HepG2 (cell line): ENCODE data around the gene EIF4E. TPM values are rescaled to one million over a fixed set of nuclear protein-coding genes. Genes with fewer than 3 reads are reported as not detected.
A peak's percentile ranks its signal among the peaks of the same experiment; 100 is the strongest.

Experiments used
- ATAC-seq: fragments of 200-7000 bp; cut with Tn5 transposase; 3 replicates; pipeline ENCODE4 v1.9.1; 2020; ENCODE audit warnings: mild to moderate bottlenecking, moderate library complexity
- BruUV-seq: library from RNA; stranded (reverse); fragments of 400-500 nt; replicated peaks from 2 replicates; lab custom pipeline; 2021; lab: Mats Ljungman, UMichigan
- CTCF ChIA-PET: fragments of 300-600 bp; formaldehyde crosslinking; extraction: SDS; loops from one replicate; lab custom pipeline; 2021; ENCODE audit warnings: low total read pairs, inconsistent platforms, low intra/inter-chr PET ratio; lab: Yijun Ruan, JAX
- POLR2A ChIA-PET: fragments of 350-600 bp; sonication (Branson Sonifier 250); formaldehyde crosslinking; loops from one replicate; lab custom pipeline; 2020; ENCODE audit warnings: antibody characterized with exemption, inconsistent platforms; lab: Yijun Ruan, JAX
- DNase-seq: peaks from one replicate; pipeline ENCODE4 v3.0.0-alpha.2; 2015; ENCODE audit warnings: low spot score
- FAIRE-seq: peaks from 3 replicates; lab custom pipeline; 2011; peaks lifted over from hg19 to GRCh38; lab: Jason Lieb, UNC
- H2AFZ ChIP-seq: one replicate; pipeline ENCODE4 v1.6.1; 2011; ENCODE audit warnings: low read length, inconsistent platforms
- H3K27ac ChIP-seq: fragments of 300-600 bp; 3 replicates; pipeline ENCODE4 v1.8.0; 2011; ENCODE audit warnings: mixed run types, mild to moderate bottlenecking, mixed read lengths, low read length, inconsistent platforms; ENCODE audit not compliant: insufficient read depth; ENCODE audit errors: extremely low read length
- H3K27me3 ChIP-seq, 2 experiments: fragments of 200-600 bp in 1 of 2; 2 replicates in 1 of 2; 3 replicates in 1 of 2; pipeline versions ENCODE4 v1.6.0 to v1.8.0; 2011; ENCODE audit warnings: low read length in 2 of 2, mild to moderate bottlenecking in 2 of 2, moderate library complexity in 2 of 2, inconsistent platforms in 1 of 2; ENCODE audit not compliant: insufficient read depth in 2 of 2, control insufficient read depth in 1 of 2
- H3K36me3 ChIP-seq, 2 experiments: fragments of 200-600 bp in 1 of 2; replicated peaks in 1 of 2; 2 replicates in 1 of 2; 3 replicates in 1 of 2; pipeline versions ENCODE4 v1.5.1 to v1.8.0; 2011; ENCODE audit warnings: low read length in 2 of 2, inconsistent platforms in 1 of 2; ENCODE audit not compliant: insufficient read depth in 2 of 2, control insufficient read depth in 1 of 2
- H3K4me1 ChIP-seq: 2 replicates; pipeline ENCODE4 v1.5.1; 2012; ENCODE audit warnings: low read length, inconsistent platforms; ENCODE audit not compliant: insufficient read depth
- H3K4me2 ChIP-seq: 2 replicates; pipeline ENCODE4 v1.6.0; 2011; ENCODE audit warnings: low read depth, low read length, inconsistent platforms
- H3K4me3 ChIP-seq, 3 experiments: fragments of 200-600 bp in 1 of 3; sonication (generic), shearing (Covaris generic) in 1 of 3; replicated peaks in 1 of 3; 2 replicates each; pipeline ENCODE4 v1.5.1; 2011 to 2016; ENCODE audit warnings: low read length in 3 of 3, inconsistent platforms in 2 of 3, low read depth in 2 of 3, mild to moderate bottlenecking in 2 of 3, control low read depth in 1 of 3, mixed read lengths in 1 of 3; ENCODE audit not compliant: insufficient read depth in 1 of 3
- H3K79me2 ChIP-seq: one replicate; pipeline ENCODE4 v1.6.1; 2011; ENCODE audit warnings: low read length, inconsistent platforms; ENCODE audit not compliant: insufficient read depth
- H3K9ac ChIP-seq: 2 replicates; pipeline ENCODE4 v1.6.0; 2011; ENCODE audit warnings: mild to moderate bottlenecking, low read depth, low read length, inconsistent platforms; ENCODE audit not compliant: insufficient read depth
- H3K9me3 ChIP-seq: 2 replicates; pipeline ENCODE4 v1.5.1; 2012; ENCODE audit warnings: mild to moderate bottlenecking, low read length
- H4K20me1 ChIP-seq: 2 replicates; pipeline ENCODE4 v1.6.0; 2011; ENCODE audit warnings: inconsistent platforms, mild to moderate bottlenecking, low read length, moderate library complexity; ENCODE audit not compliant: insufficient read depth
- ARNT ChIP-seq: fragments of 450-650 bp; IDR thresholded peaks from 2 replicates; pipeline ENCODE4 v1.6.1; 2017
- DR1 ChIP-seq: sonication (generic); formaldehyde crosslinking; IDR thresholded peaks from 2 replicates; pipeline ENCODE4 v1.8.0; 2021; ENCODE audit warnings: mild to moderate bottlenecking, missing genetic modification reagents, inconsistent platforms
- GLI4 ChIP-seq: sonication (generic); formaldehyde crosslinking; IDR thresholded peaks from 2 replicates; pipeline ENCODE4 v1.5.1; 2020; ENCODE audit warnings: missing genetic modification reagents, mild to moderate bottlenecking, moderate library complexity, borderline replicate concordance
- KDM4B ChIP-seq: sonication (generic); formaldehyde crosslinking; IDR thresholded peaks from 2 replicates; pipeline ENCODE4 v1.4.0; 2020; ENCODE audit warnings: missing genetic modification reagents
- POLR2AphosphoS2 ChIP-seq: IDR thresholded peaks from 2 replicates; pipeline ENCODE4 v1.6.1; 2011; ENCODE audit warnings: low read depth, low read length, improper control_type of control experiment
- PRDM15 ChIP-seq: sonication (generic); formaldehyde crosslinking; IDR thresholded peaks from 2 replicates; pipeline ENCODE4 v1.4.0; 2020; ENCODE audit warnings: missing genetic modification reagents
- RNF2 ChIP-seq: fragments of 450-650 bp; conservative IDR thresholded peaks from 2 replicates; pipeline ENCODE4 v1.6.1; 2016; ENCODE audit warnings: low read depth
- SPEN ChIP-seq: sonication (generic); formaldehyde crosslinking; IDR thresholded peaks from 2 replicates; pipeline ENCODE4 v1.5.1; 2020; ENCODE audit warnings: low read depth, mild to moderate bottlenecking, missing genetic modification reagents
- STAT6 ChIP-seq: sonication (generic); formaldehyde crosslinking; IDR thresholded peaks from 2 replicates; pipeline ENCODE4 v1.4.0; 2020; ENCODE audit warnings: missing genetic modification reagents, mild to moderate bottlenecking, borderline replicate concordance
- TP53 ChIP-seq: sonication (generic); formaldehyde crosslinking; conservative IDR thresholded peaks from 2 replicates; pipeline ENCODE4 v1.4.0; 2020; ENCODE audit warnings: missing genetic modification reagents
- TSC22D2 ChIP-seq: sonication (generic); formaldehyde crosslinking; IDR thresholded peaks from 2 replicates; pipeline ENCODE4 v1.5.1; 2020; ENCODE audit warnings: missing genetic modification reagents, mild to moderate bottlenecking, borderline replicate concordance
- ZNF124 ChIP-seq: sonication (generic); formaldehyde crosslinking; IDR thresholded peaks from 2 replicates; pipeline ENCODE4 v1.4.0; 2020; ENCODE audit warnings: missing genetic modification reagents
- ZNF543 ChIP-seq: sonication (generic); formaldehyde crosslinking; IDR thresholded peaks from 2 replicates; pipeline ENCODE4 v1.4.0; 2020; ENCODE audit warnings: mild to moderate bottlenecking, missing genetic modification reagents
- ZNF775 ChIP-seq: sonication (generic); formaldehyde crosslinking; IDR thresholded peaks from 2 replicates; pipeline ENCODE4 v1.4.0; 2020; ENCODE audit warnings: missing genetic modification reagents, mild to moderate bottlenecking, moderate library complexity, borderline replicate concordance
- ZSCAN22 ChIP-seq: sonication (generic); formaldehyde crosslinking; IDR thresholded peaks from 2 replicates; pipeline ENCODE4 v1.4.0; 2020; ENCODE audit warnings: mild to moderate bottlenecking, missing genetic modification reagents
- WGBS: methylation state at CpG from one replicate; pipeline ENCODE4 v1.1.6; 2017; ENCODE audit warnings: low lambda C conversion rate; 5-methylcytosine and 5-hydroxymethylcytosine counted together
- in situ Hi-C: cut with HindIII; loops from 2 replicates; pipeline ENCODE4 v1.10.0; 2017; ENCODE audit warnings: low pct_unique_long_range_greater_than_20kb; ENCODE audit not compliant: extremely low pct_ligation_motif_present
- intact Hi-C: fragments of 100-400 bp; cut with micrococcal nuclease; formaldehyde crosslinking; loops from one replicate; pipeline ENCODE4 v1.10.0; 2022; ENCODE audit not compliant: unreplicated experiment
- polyA plus RNA-seq, 8 experiments: library from polyadenylated mRNA; depleted of rRNA in 3 of 8; stranded (reverse) in 7 of 8; unstranded in 1 of 8; fragments of >200 nt; fragmentation: Illumina TruSeq in 4 of 8; extraction: Trizol in 4 of 8; gene quantifications; 2 replicates each; pipeline versions ENCODE4 v1.2.1 to v1.2.3, GENCODE V29; 2011 to 2016; ENCODE audit warnings: low read depth in 4 of 8, missing spikeins in 1 of 8, mixed read lengths in 1 of 8; ENCODE audit not compliant: insufficient read depth in 1 of 8
- total RNA-seq, 5 experiments: library from RNA; depleted of rRNA; stranded (reverse); fragments of >200 nt; fragmentation: Illumina TruSeq; extraction: Trizol; gene quantifications; 2 replicates each; pipeline ENCODE4 v1.2.3, GENCODE V29; 2016; ENCODE audit warnings: low read depth in 1 of 5
- TF ChIP-seq, protein P1 (sequence below): sonication (generic); formaldehyde crosslinking; IDR thresholded peaks from 2 replicates; pipeline ENCODE4 v1.5.1; 2020; ENCODE audit warnings: missing genetic modification reagents, mild to moderate bottlenecking, borderline replicate concordance

EIF4E gene
- total and polyA plus RNA-seq, 2 of the 13 experiments (the other 11 are each of a cell fraction or from before 2014, with no cell fraction given): 50.8 to 194 TPM

DNA sequence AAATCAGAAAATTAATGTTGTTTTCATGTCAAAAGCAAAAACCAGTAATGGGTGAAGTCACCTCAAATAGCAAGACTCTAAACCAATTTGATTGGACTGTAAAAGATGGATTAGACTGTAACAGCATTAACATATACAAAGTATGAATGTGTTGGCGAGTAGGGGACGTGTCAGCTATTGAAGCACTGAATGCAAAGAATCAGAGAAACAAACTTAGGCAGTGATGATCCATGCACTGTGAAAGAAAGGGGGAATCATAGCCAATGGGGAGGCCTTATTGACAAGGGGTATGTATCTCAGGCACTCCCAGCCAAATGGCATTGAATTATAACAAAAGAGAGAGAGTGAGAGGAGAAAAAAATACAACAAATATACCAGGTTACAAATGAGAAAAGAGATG lies 30.5 kb upstream of the EIF4E start (continued):
- TF ChIP-seq ZSCAN22 (CRISPR knock-in tag) (no peak), ZNF775 (CRISPR knock-in tag) (no peak), ZNF124 (no peak)
- TF ChIP-seq, protein P1, sequence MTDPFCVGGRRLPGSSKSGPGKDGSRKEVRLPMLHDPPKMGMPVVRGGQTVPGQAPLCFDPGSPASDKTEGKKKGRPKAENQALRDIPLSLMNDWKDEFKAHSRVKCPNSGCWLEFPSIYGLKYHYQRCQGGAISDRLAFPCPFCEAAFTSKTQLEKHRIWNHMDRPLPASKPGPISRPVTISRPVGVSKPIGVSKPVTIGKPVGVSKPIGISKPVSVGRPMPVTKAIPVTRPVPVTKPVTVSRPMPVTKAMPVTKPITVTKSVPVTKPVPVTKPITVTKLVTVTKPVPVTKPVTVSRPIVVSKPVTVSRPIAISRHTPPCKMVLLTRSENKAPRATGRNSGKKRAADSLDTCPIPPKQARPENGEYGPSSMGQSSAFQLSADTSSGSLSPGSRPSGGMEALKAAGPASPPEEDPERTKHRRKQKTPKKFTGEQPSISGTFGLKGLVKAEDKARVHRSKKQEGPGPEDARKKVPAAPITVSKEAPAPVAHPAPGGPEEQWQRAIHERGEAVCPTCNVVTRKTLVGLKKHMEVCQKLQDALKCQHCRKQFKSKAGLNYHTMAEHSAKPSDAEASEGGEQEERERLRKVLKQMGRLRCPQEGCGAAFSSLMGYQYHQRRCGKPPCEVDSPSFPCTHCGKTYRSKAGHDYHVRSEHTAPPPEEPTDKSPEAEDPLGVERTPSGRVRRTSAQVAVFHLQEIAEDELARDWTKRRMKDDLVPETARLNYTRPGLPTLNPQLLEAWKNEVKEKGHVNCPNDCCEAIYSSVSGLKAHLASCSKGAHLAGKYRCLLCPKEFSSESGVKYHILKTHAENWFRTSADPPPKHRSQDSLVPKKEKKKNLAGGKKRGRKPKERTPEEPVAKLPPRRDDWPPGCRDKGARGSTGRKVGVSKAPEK (CRISPR knock-in tag): no peak

- in situ Hi-C loops (no loop called here), intact Hi-C loops (no loop called here)
- Histone ChIP-seq H3K9me3 (no peaks in the 10 kb centered on the region), H3K27me3 (no peaks in the 10 kb centered on the region), H2AFZ (no peak overlapping the region), H4K20me1 (no peaks in the 10 kb centered on the region), H3K4me1 (no peaks in the 10 kb centered on the region), H3K4me2 (0 out of 2 replicates have a peak overlapping the region, but pooled peaks have one; percentile 15), H3K36me3 (no peaks in the 10 kb centered on the region), H3K9ac (no peak overlapping the region), H3K79me2 (no peaks in the 10 kb centered on the region), H3K4me3 (no peak overlapping the region), H3K27ac (no peak overlapping the region)
- BruUV-seq: no TSS peak
- 48% methylated on average over 2 of the region's 2 CpGs for WGBS
- ChIA-PET CTCF (no interaction called here), POLR2A (no interaction called here)
- no peak for ATAC-seq
- TF ChIP-seq TP53 (CRISPR knock-in tag) (no peak), SPEN (no peak), PRDM15 (CRISPR knock-in tag) (no peak), RNF2 (no peak), STAT6 (CRISPR knock-in tag) (no peak), DR1 (CRISPR knock-in tag) (no peak), TSC22D2 (CRISPR knock-in tag) (no peak), ARNT (no peak), KDM4B (no peak), POLR2AphosphoS2 (no peak), ZNF543 (CRISPR knock-in tag) (no peak), GLI4 (CRISPR knock-in tag) (no peak)
- DNase-seq: no peak
- FAIRE-seq: no peak
Observed at GRCh38 chr4:98958065-98958464, 29.1 kb upstream of the EIF4E start.
